DMS79 treated with DMSO at 0.1 percent for 48 hours (cell line): ENCODE measurements around the gene FRMD5.
A peak's percentile ranks its signal among the peaks of the same experiment; 100 is the strongest.

Experiments used
- DNase-seq: peaks from one replicate; lab custom pipeline; 2025; lab: John Stamatoyannopoulos, UW

FRMD5 gene

GRCh38 chr15:43923553-43923952, 271.5 kb downstream of the FRMD5 start:
- no peak for DNase-seq

DNA sequence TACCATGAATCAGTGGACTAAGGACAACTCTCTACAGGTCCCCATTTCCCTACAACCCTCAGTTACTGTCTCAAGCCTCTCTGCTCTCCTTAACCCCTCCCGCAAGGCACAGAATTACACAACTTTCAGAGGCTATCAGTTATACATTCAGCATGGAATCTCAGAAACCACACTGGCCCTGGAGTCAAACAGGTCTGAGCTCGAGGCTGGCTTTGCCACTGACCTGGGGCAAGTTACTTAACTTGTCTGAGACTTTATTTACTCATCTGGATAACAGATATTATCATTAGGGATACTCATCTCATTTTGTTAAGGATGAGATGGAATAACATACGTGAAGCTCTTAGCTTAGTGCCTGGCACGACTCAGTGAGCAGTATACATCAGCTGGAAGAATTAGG, 273.1 kb downstream of the FRMD5 start:
- DNase-seq = no peak

- peak; percentile 67 for DNase-seq
Observed at GRCh38 chr15:43920815-43921214, 274.3 kb downstream of the FRMD5 start.

DNA sequence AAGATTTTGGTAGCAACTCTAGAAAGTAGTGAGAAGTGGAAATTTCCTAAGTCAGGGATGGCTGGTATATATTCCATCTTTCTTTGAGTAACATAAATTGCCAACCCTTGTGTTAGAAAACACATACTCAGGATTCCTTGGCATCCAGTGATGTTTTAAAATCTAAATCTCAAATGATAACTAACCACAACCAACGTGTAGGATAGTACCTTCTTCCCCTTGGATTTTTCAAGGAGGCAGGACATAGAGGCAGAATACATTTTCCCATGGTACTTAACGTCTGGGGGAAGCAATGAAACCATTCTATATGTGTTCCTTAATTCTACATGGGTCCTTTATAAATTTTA, 274.8 kb downstream of the FRMD5 start:
- no peak for DNase-seq

- DNase-seq = no peak
Observed at GRCh38 chr15:43919540-43920253, 275.4 kb downstream of the FRMD5 start.

DNA sequence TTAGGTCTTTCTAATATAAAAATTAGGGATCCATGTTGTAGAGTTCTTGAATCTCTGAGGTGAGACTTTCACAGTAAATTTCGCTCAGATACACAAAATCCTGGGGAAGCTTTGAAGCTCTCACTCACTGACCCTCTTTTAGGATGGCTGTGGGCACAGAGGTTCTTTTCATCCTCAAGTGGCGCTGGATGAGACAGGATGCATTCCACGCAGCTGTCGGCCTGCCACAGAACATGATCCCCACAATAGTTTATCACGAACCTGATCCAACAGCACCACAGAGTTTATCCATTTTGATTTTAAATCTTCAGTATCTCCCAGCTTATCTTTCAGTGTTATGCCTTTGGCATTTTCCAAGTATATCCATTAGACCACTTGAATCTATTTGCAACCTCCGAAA, 276.4 kb downstream of the FRMD5 start:
- DNase-seq = no peak

GRCh38 chr15:43916326-43916660, 278.8 kb downstream of the FRMD5 start:
- no peak for DNase-seq

GRCh38 chr15:43915631-43916325, 279.3 kb downstream of the FRMD5 start:
- no peak for DNase-seq

GRCh38 chr15:43913941-43914340, 281.1 kb downstream of the FRMD5 start:
- no peak for DNase-seq

GRCh38 chr15:43913026-43913780, 281.9 kb downstream of the FRMD5 start:
- no peak for DNase-seq

DNA sequence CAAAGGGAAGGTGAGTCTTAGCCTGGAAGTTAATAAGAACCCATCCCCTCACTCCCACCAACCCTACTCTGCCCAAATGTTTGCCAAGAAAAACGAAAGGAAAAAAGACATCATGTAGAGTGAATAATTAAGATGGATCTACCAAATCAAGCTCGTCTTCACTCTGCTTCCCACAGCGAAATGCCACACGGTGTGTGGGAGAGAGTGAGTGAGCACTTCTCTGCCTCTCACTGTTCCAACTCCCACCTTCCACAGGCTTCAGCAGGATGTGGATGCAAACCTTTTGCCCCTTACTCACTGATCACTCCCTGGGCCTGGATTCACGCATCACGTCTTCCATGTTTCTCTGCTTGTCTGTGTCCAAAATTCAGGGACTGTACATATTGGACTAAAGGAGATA, 282.9 kb downstream of the FRMD5 start:
- DNase-seq = no peak

- no peak for DNase-seq
Observed at GRCh38 chr15:43911235-43911781, 283.8 kb downstream of the FRMD5 start.

GRCh38 chr15:43908516-43909050, 286.5 kb downstream of the FRMD5 start:
- DNase-seq = no peak

DNA sequence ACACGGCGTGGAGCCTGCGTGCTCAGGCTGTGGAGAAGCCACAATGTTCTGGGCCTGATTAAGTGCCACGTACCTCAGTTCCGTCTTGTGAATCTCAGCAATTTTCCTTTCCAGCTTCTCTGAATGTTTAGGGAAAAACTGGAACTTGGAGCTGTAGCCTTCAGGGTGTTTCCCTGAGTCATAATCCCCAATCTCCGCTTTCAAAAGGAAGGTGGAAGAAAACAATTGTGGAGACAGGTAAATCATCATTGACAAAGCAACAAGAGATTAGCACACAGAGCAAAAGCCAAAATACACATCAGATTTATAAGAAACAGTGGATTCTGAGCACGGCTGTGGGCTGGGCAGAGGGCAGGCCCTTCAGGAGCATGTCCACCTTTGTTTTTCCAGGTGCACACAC, 289.3 kb downstream of the FRMD5 start:
- no peak for DNase-seq

- DNase-seq = peak; percentile 2
Observed at GRCh38 chr15:43903864-43904290, 291.2 kb downstream of the FRMD5 start.

GRCh38 chr15:43901495-43901894, 293.6 kb downstream of the FRMD5 start:
- DNase-seq = no peak

GRCh38 chr15:43900996-43901395, 294.1 kb downstream of the FRMD5 start:
- no peak for DNase-seq

DNA sequence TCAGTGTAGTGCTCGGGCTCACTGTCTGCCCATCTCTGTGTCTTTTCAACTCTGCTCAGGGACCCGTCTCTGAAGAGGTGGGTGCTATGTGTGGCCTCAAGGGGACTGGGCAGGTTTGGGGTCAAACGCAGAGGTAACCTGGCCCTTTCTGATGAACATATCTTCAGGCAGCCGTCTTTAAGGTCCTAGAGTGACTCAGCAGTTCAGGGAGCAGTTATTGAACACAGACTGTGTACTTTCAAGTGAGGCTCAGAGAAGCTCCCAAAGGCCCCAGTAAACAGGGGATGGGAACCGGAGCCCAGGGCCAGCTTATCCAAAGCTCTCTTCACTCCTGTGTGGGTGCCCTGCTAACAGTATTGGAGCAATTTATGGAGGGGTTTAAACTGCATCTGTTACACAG, 295.1 kb downstream of the FRMD5 start:
- DNase-seq = no peak

DNA sequence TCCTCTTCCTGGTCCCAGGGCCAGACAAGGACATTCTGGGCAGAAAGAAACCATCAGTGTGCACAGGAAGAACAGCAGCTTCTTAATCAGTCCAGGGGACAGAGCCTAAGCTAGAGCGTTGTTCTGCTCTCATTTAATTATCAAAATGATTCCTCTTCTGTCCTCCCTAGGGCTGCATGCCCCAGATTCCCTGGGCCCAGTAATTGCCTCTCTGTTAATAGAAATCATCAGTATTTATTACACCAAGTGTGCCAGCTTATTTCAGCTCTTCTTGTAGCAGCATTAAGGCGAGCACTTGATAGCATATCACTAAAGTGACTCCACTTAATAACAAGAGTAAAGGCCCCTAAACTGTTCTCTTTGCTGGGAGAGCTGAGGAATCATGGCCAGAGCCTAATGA, 296.2 kb downstream of the FRMD5 start:
- no peak for DNase-seq

- DNase-seq = no peak
Observed at GRCh38 chr15:43896543-43896942, 298.5 kb downstream of the FRMD5 start.

GRCh38 chr15:43895586-43895985, 299.5 kb downstream of the FRMD5 start:
- no peak for DNase-seq

DNA sequence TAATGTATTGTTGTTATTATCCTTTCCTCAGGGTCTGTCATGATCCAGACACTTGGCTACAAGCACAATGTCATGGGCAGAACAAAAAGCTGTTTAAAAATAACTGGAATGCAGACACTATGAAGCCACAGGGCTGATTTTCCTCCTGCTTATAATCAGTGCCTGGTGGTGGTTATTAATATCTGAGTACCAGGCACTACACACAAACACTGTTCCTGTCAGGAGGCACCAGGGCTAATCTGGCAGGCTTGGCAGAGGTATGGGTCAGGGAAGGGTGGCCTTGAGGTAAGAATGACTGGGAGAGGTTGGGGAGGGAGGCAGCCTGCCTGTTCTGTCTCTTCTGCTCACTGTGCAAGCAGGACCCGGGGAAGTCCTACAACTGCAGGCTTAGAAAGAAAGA, 301.1 kb downstream of the FRMD5 start:
- DNase-seq = no peak

GRCh38 chr15:43889042-43889441, 306.0 kb downstream of the FRMD5 start:
- no peak for DNase-seq
